Measurements from ENCODE around the gene CMTM6. TPM values are rescaled to one million over a fixed set of nuclear protein-coding genes. Genes with fewer than 3 reads are reported as not detected.

Gene CMTM6
- total RNA-seq, 4 donors from 2014 or later = 40.3 to 60.6 (median 51.5) TPM

DNA sequence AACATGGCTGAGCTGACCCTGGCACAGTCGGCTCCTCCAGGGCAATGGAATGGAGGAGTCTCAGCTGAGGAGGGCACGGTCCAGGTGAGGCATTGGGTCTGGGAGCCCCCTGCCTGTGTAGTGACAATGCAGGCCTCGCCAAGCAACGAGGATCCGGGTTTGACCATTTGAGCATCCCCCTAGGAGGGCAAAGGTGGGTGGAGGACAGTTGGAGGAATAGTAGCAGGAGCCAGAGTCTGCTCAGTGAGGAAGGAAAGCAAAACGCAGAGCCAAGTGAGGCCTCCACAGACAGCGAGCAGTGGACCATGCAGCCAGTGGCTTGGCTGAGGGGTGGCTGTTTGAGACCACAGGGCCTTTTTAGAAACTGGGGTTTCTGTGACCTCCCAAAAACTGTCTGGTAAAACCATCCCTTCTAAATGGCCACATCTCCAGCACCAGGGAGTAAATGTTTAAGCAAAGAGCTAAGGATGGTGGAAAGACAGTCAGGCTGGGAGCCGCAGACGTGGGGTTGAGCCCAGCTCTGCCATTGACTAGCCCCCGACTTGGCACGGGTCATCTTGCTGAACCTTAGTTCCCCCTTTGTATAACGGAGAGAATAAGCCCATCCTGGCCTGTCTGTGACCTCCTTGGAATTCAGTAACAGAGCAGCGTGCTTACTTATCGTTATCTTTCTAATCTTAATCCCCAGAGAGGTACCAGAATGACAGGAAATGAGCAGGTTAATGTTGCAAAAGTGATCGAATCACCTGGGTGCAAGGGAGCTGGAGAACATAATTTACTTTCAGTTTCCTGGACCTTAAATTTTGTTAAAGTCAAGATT, 46.8 kb downstream of the CMTM6 start:
- Histone ChIP-seq H3K27ac (replicated peaks in 1 of 4) (no peak overlapping the region), H3K27me3 (no peaks in the 10 kb centered on the region), H3K4me3 (no peak overlapping the region), H3K36me3 (peaks cover 0 to 11% (median 3%) of the 10 kb centered on the region in 4 donors), H3K9me3 (no peaks in the 10 kb centered on the region), H3K4me1 (peaks cover 2 to 29% (median 23%) of the 10 kb centered on the region in 4 donors)
- TF ChIP-seq CTCF (IDR thresholded peaks at IDR 0.05) (no peak), EP300 (IDR thresholded peaks at IDR 0.05) (no peak), POLR2A (IDR thresholded peaks at IDR 0.05; ENCODE audit: low read depth) (no peak), POLR2AphosphoS5 (IDR thresholded peaks at IDR 0.05) (no peak)
- peak; percentile 74 for DNase-seq (ENCODE audit: extremely low spot score)
- WGBS = 91% methylated on average over 14 of the region's 15 CpGs
- intact Hi-C loops (cut with DNase I) = no loop called here

DNA sequence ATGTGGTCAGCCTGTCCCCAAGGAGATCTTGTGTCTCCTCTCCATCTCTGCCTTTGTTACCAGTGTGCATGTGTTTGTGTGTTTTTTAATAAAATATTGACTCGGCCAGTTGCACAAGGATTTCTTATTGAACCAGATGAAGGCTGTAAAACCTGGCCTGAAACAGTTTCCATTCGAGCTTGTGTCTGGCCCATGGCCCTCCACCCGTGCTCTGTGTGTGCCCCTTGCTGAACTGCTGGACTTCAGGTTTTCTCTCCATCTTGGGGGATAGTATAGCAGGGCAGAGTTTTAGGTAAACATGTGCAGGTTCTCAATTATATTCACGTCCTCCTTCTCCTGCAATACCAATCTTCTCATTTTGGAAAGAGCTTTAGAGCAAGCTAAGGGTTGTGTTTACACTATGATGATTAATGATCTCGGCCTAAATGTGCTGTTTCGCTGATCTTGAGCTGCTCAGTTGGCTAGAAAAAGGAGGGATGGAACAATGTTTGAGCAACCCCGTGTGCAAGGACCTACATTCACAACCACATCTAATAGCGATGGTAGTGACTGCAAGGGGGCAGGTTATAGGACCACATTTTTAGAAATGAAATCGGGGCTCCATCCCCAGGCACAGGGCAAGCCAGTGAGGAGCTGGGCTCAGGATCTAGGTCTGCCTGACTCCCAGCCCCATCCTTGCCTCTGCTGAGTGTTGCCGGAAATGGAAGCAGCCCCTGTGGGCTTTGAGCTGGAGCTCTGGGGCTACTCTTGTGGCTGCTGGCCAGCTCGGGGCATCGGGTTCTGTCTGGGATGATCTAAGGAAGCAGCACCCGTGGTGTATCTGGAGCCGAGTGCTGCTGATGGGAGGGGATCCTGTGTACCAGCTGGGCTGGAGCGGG, 47.7 kb downstream of the CMTM6 start:
- TF ChIP-seq EP300 (IDR thresholded peaks at IDR 0.05) (no peak), POLR2AphosphoS5 (IDR thresholded peaks at IDR 0.05) (no peak), CTCF (IDR thresholded peaks at IDR 0.05) (no peak), POLR2A (IDR thresholded peaks at IDR 0.05; ENCODE audit: low read depth) (no peak)
- Histone ChIP-seq H3K27me3 (no peaks in the 10 kb centered on the region), H3K36me3 (peaks cover 0 to 12% (median 5%) of the 10 kb centered on the region in 4 donors), H3K27ac (replicated peaks in 1 of 4) (no peak overlapping the region), H3K4me1 (peaks cover 2 to 27% (median 23%) of the 10 kb centered on the region in 4 donors), H3K4me3 (no peak overlapping the region), H3K9me3 (no peaks in the 10 kb centered on the region)
- DNase-seq (ENCODE audit: extremely low spot score) = peak; percentile 75
- intact Hi-C loops (cut with DNase I) = no loop called here
- WGBS = 40% methylated on average over 9 of the region's 15 CpGs

DNA sequence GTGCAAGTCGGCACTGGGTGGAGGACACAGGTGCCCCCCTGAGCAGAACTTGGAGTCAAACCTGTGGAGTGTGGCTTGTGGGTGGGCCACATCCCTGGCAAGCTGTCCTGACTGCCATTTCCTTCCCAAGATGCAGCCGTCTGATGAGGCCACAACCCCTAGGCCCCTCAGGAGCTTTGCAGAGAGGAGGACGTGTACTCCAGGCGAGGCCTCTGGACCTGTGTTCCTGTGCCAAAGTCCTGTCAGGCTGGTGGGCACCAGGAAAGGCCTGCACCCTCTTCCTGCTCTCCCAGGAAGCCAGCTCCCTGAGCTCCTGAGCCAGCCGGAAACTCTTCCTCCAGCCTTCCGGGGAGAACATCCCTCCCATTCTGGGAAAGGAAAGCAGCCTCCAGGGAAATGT, 48.5 kb downstream of the CMTM6 start:
- peak; percentile 81 for DNase-seq (ENCODE audit: extremely low spot score)
- H3K4me3 ChIP-seq = no peak overlapping the region
- no peak overlapping the region for H3K27ac ChIP-seq (replicated peaks in 1 of 4)
- WGBS = 76% methylated on average over 4 of the region's 6 CpGs
- H3K4me1 ChIP-seq = peaks cover 2 to 24% (median 22%) of the 10 kb centered on the region in 4 donors
- no peaks in the 10 kb centered on the region for H3K27me3 ChIP-seq
- intact Hi-C loops (cut with DNase I) = no loop called here
- no peak for TF ChIP-seq EP300 (IDR thresholded peaks at IDR 0.05)
- no peak for TF ChIP-seq CTCF (IDR thresholded peaks at IDR 0.05)
- TF ChIP-seq POLR2AphosphoS5 (IDR thresholded peaks at IDR 0.05) = no peak
- no peak for TF ChIP-seq POLR2A (IDR thresholded peaks at IDR 0.05; ENCODE audit: low read depth)
- peaks cover 0 to 20% (median 5%) of the 10 kb centered on the region in 4 donors for H3K36me3 ChIP-seq
- H3K9me3 ChIP-seq = no peaks in the 10 kb centered on the region

DNA sequence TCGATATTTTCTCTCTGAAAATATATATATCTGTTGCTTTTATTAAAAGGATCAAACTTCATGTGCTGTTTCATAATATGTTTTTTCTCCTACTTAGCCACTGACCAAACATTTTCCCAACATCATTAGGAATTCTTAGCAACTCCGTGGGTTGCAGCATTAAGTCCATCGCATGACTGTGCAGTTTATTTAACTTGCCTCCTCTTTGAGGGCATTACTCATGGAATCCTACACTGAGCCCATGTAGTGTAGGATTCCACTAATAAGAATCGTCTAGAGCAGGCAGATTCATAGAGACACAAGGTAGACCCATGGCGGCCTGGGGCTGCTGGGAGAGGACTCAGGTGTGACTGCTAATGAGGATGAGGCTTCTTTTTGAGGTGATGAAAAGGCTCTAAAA, 49.3 kb downstream of the CMTM6 start:
- no peak overlapping the region for H3K4me3 ChIP-seq
- peak; percentile 19 for DNase-seq (ENCODE audit: extremely low spot score)
- TF ChIP-seq EP300 (IDR thresholded peaks at IDR 0.05) (no peak), POLR2A (IDR thresholded peaks at IDR 0.05; ENCODE audit: low read depth) (no peak), POLR2AphosphoS5 (IDR thresholded peaks at IDR 0.05) (no peak), CTCF (IDR thresholded peaks at IDR 0.05) (no peak)
- H3K36me3 ChIP-seq = peaks cover 0 to 20% (median 5%) of the 10 kb centered on the region in 4 donors
- no peaks in the 10 kb centered on the region for H3K27me3 ChIP-seq
- no peaks in the 10 kb centered on the region for H3K9me3 ChIP-seq
- intact Hi-C loops (cut with DNase I) = no loop called here
- H3K27ac ChIP-seq (replicated peaks in 1 of 4) = no peak overlapping the region
- 91% methylated on average over 5 of the region's 5 CpGs for WGBS
- peaks cover 2 to 24% (median 22%) of the 10 kb centered on the region in 4 donors for H3K4me1 ChIP-seq

All from esophagus muscularis mucosa (tissue), 4 donors.